Measurements from ENCODE around the gene SYTL2. TPM values are rescaled to one million over a fixed set of nuclear protein-coding genes. Genes with fewer than 3 reads are reported as not detected.

The SYTL2 gene
- total RNA-seq, 6 experiments from 2014 or later, result 4.2 to 14.9 (median 8.7) TPM

DNA sequence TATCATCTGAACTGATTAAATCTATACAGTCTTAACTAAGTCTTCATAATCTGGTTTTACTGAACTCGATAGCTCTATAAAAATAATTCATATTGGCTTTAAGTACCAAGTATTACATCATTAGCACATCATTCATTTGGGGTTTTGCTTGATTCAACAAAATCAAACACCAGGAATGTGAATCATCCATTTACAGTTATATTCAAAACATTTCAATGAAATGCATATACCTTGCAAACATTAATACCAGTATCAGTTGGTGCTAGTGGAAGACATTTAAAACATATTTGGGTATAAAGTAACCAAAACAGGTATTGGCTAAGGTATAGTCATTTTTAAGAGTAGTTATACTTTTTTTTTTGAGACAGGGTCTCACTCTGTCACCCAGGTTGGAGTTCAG, 112.7 kb downstream of the SYTL2 start:
- no peak for ATAC-seq
- no peaks in the 10 kb centered on the region for H3K9me3 ChIP-seq
- WGBS (ENCODE audit: insufficient coverage, low coverage, low lambda C conversion rate, missing lambda C conversion rate), result 76% methylated on average over 1 of the region's 1 CpG
- H3K4me3 ChIP-seq, result no peak overlapping the region
- H3K27me3 ChIP-seq, result no peaks in the 10 kb centered on the region
- H3K4me1 ChIP-seq, result no peaks in the 10 kb centered on the region
- no peak for DNase-seq
- TF ChIP-seq POLR2A (IDR thresholded peaks at IDR 0.05), result no peak
- TF ChIP-seq, protein P1, sequence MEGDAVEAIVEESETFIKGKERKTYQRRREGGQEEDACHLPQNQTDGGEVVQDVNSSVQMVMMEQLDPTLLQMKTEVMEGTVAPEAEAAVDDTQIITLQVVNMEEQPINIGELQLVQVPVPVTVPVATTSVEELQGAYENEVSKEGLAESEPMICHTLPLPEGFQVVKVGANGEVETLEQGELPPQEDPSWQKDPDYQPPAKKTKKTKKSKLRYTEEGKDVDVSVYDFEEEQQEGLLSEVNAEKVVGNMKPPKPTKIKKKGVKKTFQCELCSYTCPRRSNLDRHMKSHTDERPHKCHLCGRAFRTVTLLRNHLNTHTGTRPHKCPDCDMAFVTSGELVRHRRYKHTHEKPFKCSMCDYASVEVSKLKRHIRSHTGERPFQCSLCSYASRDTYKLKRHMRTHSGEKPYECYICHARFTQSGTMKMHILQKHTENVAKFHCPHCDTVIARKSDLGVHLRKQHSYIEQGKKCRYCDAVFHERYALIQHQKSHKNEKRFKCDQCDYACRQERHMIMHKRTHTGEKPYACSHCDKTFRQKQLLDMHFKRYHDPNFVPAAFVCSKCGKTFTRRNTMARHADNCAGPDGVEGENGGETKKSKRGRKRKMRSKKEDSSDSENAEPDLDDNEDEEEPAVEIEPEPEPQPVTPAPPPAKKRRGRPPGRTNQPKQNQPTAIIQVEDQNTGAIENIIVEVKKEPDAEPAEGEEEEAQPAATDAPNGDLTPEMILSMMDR (IDR thresholded peaks at IDR 0.05), result no peak
- intact Hi-C loops (cut with DNase I), result no loop called here
- no peaks in the 10 kb centered on the region for H3K36me3 ChIP-seq
- no peak overlapping the region for H3K27ac ChIP-seq

DNA sequence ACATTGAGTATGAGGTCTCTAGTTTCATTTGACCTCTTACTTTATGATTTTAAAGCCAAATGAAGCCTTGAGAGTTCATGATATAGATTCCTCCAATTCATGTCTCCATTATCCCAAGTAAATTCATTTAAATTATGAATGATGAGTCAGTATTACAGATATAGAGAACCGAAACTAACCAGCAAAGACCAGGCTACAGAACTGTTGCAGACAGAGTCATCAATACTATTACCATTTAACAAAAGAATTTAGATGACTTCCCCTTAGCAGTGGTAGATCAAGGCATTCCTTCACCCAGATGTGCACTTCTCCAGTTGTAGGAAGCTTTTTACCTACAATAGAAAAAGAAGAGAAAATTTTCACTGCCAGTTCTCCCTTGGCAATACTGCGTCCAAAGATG, 113.2 kb downstream of the SYTL2 start:
- TF ChIP-seq, protein P1 (IDR thresholded peaks at IDR 0.05), result no peak
- no peak for TF ChIP-seq POLR2A (IDR thresholded peaks at IDR 0.05)
- intact Hi-C loops (cut with DNase I), result no loop called here
- H3K27ac ChIP-seq, result no peak overlapping the region
- no peaks in the 10 kb centered on the region for H3K27me3 ChIP-seq
- no peak overlapping the region for H3K4me3 ChIP-seq
- H3K9me3 ChIP-seq, result no peaks in the 10 kb centered on the region
- no peaks in the 10 kb centered on the region for H3K36me3 ChIP-seq
- ATAC-seq, result no peak
- WGBS (ENCODE audit: insufficient coverage, low coverage, low lambda C conversion rate, missing lambda C conversion rate), result 80% methylated on average over 2 of the region's 2 CpGs
- H3K4me1 ChIP-seq, result no peaks in the 10 kb centered on the region
- no peak for DNase-seq

GRCh38 chr11:85695546-85695945, 115.4 kb downstream of the SYTL2 start:
- intact Hi-C loops (cut with DNase I), result no loop called here
- no peak for ATAC-seq
- no peaks in the 10 kb centered on the region for H3K27me3 ChIP-seq
- H3K36me3 ChIP-seq, result no peaks in the 10 kb centered on the region
- no peak for DNase-seq
- TF ChIP-seq, protein P1 (IDR thresholded peaks at IDR 0.05), result no peak
- no peak for TF ChIP-seq POLR2A (IDR thresholded peaks at IDR 0.05)
- H3K4me3 ChIP-seq, result no peak overlapping the region
- H3K4me1 ChIP-seq, result no peaks in the 10 kb centered on the region
- no peaks in the 10 kb centered on the region for H3K9me3 ChIP-seq
- no peak overlapping the region for H3K27ac ChIP-seq

DNA sequence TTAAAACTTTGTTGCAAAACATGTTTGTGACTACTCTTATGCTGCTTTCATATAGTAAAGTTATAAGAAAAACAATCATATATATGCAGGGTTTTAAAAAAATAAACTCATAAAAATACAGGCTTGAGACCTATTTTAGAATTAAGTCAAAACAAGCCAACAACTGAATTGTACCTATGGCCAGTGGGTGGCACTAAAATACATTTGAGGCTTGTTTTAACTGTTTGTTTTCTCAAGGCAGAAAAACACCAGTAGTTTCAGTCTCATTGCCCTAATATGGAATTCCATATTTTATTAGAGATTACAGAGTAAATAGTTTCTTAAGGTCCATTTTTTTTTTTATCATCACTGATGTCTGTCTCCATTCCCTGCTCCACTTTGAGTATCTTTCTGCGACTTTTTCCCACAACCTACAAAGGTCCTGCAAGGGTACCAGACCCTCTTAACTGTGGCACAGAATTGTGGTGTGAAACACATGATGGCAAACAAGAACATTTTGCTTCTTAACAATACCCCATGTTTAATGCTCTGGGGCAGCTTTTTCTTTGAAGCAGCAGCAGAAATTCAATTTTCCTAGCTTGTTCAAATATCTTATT, 116.5 kb downstream of the SYTL2 start:
- 100% methylated on average over 1 of the region's 1 CpG for WGBS (ENCODE audit: insufficient coverage, low coverage, low lambda C conversion rate, missing lambda C conversion rate)
- Histone ChIP-seq H3K4me1 (no peaks in the 10 kb centered on the region), H3K9me3 (no peaks in the 10 kb centered on the region), H3K27ac (no peak overlapping the region), H3K36me3 (no peaks in the 10 kb centered on the region), H3K27me3 (no peaks in the 10 kb centered on the region), H3K4me3 (no peak overlapping the region)
- intact Hi-C loops (cut with DNase I), result no loop called here
- no peak for TF ChIP-seq POLR2A (IDR thresholded peaks at IDR 0.05)
- TF ChIP-seq, protein P1 (IDR thresholded peaks at IDR 0.05), result peak; percentile 25 to 52 (median 48)
- DNase-seq (no peak), ATAC-seq (peak in 3 of 4 donors; percentile 42 to 69 (median 56))

Measured in right lobe of liver (tissue), 6 donors.